Inflammatory macrophage (primary cell): Measurements from ENCODE around the gene GRK5.

Source experiments
- DNase-seq, 2 donors: peaks; one replicate each; pipeline ENCODE4 v3.0.0-alpha.2; 2020 to 2022

GRK5 gene

GRCh38 chr10:119301397-119301796 lies 94.0 kb downstream of the GRK5 start:
- peak; percentile 17 to 28 for DNase-seq

GRCh38 chr10:119302172-119302571 lies 94.8 kb downstream of the GRK5 start:
- DNase-seq, result no peak

DNA sequence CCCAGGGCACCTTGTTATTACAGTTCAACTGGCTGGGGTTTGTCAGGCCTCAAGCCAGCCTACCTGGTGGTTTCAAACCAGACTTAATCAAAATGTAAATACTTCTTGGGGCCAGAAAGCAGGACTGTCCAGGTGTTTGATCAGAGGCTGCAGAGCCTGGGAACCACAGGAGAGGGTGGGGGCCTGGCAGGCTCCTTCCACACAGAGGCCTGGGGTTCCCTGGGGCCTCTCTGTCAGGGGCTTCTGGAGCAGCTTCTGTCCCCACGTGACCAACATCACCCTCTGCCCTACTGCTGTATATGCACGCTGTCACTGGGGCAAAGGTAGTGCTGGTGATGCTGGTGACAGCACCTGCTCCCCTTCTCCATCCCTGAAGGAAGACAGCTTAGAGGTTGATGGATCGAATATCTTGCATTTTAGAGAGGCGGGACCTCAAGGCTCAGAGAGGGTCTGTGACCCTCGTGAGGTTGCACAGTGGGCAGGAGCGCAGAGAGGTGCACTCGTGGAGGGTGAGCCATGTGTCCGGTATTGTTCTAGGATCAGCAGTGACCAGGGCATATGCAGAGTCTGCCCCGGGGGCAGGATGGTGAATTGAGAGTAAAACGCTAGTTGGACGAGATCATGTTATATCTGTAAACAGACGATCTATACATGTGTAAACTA lies 95.4 kb downstream of the GRK5 start:
- DNase-seq, result no peak

GRCh38 chr10:119303886-119304285 lies 96.5 kb downstream of the GRK5 start:
- no peak for DNase-seq

DNA sequence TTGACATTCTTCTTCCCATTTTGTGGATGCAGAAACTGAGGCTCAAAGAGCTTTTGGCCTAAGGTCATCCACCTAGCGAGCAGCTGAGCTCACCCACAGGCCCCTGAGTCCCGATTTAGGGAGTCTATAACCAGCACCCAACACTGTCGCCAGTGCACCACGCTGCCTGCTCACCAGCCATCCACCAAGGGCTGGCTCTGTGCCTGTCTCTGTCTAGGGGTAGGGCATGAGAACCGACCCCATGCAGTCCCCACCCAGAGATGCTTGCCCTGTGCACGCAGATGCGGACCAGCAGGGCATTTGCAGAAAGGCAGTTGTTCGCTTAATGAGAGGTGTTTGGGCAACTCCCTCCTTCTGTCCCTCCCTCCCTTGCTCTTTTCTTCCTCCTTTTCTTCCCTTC lies 97.2 kb downstream of the GRK5 start:
- no peak for DNase-seq

DNA sequence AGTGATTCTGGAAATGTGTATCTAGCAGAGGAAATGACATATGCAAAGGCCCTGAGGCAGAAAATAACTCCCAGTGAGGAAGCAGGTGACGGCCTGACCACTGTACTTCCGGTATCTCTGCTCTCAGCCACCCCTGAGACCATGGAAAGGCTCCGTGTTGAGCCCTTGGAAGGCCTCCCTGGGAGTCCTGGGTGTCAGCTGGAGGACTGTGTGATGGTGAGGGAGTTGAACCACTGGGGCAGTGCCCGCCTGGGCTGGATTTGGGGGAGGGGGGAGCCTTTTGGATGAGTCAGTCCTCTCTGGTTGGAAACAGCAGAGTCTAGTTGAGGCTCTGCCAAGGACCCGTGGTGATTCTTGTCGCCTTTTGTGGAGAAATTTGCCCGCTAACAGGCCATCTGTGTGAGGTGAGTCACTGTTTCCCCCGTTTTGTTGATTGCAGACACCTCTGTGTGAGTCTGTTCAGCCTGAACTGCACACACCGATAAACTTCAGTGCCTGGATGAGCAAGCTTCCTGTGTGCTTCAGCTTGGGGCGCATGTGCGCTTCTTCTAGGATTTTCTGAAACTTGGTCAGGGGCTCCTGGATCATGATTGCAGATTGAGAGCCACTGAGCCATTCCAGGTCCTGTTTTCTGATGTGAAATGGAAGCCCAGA lies 98.6 kb downstream of the GRK5 start:
- DNase-seq, result peak; percentile 9 to 39

- no peak for DNase-seq
Observed at GRCh38 chr10:119306514-119306951, 99.2 kb downstream of the GRK5 start.

DNA sequence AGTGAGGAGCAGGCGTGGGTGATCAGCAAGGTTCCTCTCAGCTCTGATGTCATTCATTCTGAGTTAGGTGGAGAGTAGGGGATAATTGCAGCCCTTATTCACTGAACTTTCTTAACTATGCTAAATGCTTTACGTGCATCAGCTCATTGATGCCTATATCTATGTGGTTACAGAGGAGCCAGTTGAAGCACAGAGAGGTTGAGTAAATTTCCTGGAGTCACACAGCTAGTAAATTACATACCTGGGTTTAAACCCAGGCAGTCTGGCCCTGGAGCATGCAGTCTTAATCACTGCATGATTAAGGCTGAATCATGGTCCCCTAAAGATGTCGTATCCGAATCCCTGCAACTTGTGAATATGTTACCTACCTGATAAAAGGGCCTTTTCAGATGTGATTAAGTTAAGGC lies 99.6 kb downstream of the GRK5 start:
- peak in 1 of 2 donors; percentile 15 for DNase-seq

- DNase-seq, result no peak
Observed at GRCh38 chr10:119308089-119308488, 100.7 kb downstream of the GRK5 start.

GRCh38 chr10:119308551-119309422 lies 101.4 kb downstream of the GRK5 start:
- no peak for DNase-seq

- DNase-seq, result no peak
Observed at GRCh38 chr10:119309423-119309770, 102.0 kb downstream of the GRK5 start.

GRCh38 chr10:119310806-119311205 lies 103.4 kb downstream of the GRK5 start:
- peak in 1 of 2 donors; percentile 17 for DNase-seq

DNA sequence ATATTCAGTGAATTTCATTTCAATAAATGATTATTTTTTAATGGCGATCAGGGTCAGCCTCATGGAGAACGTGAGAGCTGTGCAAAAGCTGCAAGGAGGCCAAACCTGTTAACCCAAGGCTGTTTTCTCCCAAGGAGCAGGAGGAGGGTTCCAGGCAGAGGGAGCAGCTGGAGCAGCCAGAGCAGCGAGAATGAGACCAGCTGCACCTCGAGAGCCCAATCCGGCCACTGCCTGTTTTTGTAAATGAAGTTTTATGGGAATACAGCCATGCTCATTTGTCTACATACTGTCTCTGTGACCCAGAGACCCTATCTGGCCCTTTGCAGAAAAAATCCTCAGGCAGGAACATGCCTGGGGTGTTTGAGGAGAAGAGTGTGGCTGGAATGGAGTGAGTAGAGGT lies 104.9 kb downstream of the GRK5 start:
- no peak for DNase-seq

DNA sequence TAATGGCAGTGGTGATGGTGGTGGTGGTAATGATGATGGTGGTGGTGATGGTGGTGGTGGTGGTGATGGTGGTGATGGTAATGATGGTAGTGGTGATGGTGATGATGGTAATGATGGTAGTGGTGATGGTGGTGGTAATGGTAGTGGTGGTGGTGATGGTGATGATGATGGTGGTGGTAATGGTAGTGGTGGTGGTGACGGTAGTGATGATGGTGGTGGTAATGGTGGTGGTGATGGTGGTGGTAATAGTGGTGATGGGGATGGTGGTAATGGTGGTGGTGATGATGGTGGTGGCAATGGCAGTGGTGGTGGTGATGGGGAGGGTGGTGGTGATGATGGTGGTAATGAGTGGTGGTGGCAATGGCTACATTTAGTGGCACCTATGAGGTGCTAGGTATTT lies 105.7 kb downstream of the GRK5 start:
- DNase-seq, result no peak

DNA sequence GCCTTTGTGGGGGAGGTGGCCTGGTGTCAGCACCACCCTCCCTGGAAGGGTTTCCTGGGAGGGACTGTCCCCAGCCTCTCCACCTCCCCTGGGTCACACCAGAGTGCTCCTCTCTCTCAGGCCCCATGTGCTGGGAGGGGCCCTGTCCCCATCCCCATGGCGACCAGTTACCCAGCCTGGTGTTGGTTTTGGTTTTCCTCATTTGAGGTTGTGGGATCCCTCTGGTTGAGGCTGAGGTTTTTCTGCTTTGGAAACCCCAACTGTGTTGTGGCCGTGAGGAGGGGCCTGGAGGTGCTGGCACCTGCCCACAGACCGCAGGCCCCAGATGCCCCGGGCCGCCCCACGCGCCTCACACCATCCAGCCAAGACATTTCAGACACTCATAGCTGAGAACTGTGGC lies 106.3 kb downstream of the GRK5 start:
- no peak for DNase-seq

GRCh38 chr10:119314061-119314460 lies 106.7 kb downstream of the GRK5 start:
- no peak for DNase-seq

- DNase-seq, result no peak
Observed at GRCh38 chr10:119314486-119314885, 107.1 kb downstream of the GRK5 start.

- peak; percentile 11 to 36 for DNase-seq
Observed at GRCh38 chr10:119315128-119316001, 108.0 kb downstream of the GRK5 start.

GRCh38 chr10:119316002-119316358 lies 108.6 kb downstream of the GRK5 start:
- DNase-seq, result no peak

- no peak for DNase-seq
Observed at GRCh38 chr10:119316729-119317097, 109.3 kb downstream of the GRK5 start.

- DNase-seq, result no peak
Observed at GRCh38 chr10:119318411-119319160, 111.2 kb downstream of the GRK5 start.
